ENCODE measurements around the gene RAB8B.

The RAB8B gene

GRCh38 chr15:63160638-63161037 is 28.8 kb upstream of the RAB8B start:
- DNase-seq = no peak
- no peak for TF ChIP-seq CTCF (IDR thresholded peaks at IDR 0.05)
- H3K9me3 Mint-ChIP-seq = no peaks in the 10 kb centered on the region
- H3K4me3 Mint-ChIP-seq = no peak overlapping the region
- peaks cover 28% of the 10 kb centered on the region for H3K4me1 Mint-ChIP-seq
- peak overlapping the region; percentile 50 for H3K27ac Mint-ChIP-seq
- H3K27me3 Mint-ChIP-seq (ENCODE audit: low read depth, poor library complexity) = no peaks in the 10 kb centered on the region
- peaks cover 6% of the 10 kb centered on the region for H3K36me3 Mint-ChIP-seq (ENCODE audit: low read depth)

GRCh38 chr15:63163217-63163616 is 26.2 kb upstream of the RAB8B start:
- TF ChIP-seq CTCF (IDR thresholded peaks at IDR 0.05) = no peak
- Mint-ChIP-seq H3K4me1 (peaks cover 18% of the 10 kb centered on the region), H3K36me3 (ENCODE audit: low read depth) (peaks cover 6% of the 10 kb centered on the region), H3K27ac (no peak overlapping the region), H3K27me3 (ENCODE audit: low read depth, poor library complexity) (no peaks in the 10 kb centered on the region), H3K9me3 (no peaks in the 10 kb centered on the region), H3K4me3 (no peak overlapping the region)
- DNase-seq = no peak

GRCh38 chr15:63165166-63165859 is 24.1 kb upstream of the RAB8B start:
- Mint-ChIP-seq H3K4me3 (no peak overlapping the region), H3K27me3 (ENCODE audit: low read depth, poor library complexity) (no peaks in the 10 kb centered on the region), H3K27ac (no peak overlapping the region), H3K4me1 (peaks cover 18% of the 10 kb centered on the region), H3K9me3 (no peaks in the 10 kb centered on the region), H3K36me3 (ENCODE audit: low read depth) (no peaks in the 10 kb centered on the region)
- no peak for TF ChIP-seq CTCF (IDR thresholded peaks at IDR 0.05)
- no peak for DNase-seq

GRCh38 chr15:63166219-63166618 is 23.2 kb upstream of the RAB8B start:
- Mint-ChIP-seq H3K27me3 (ENCODE audit: low read depth, poor library complexity) (no peaks in the 10 kb centered on the region), H3K36me3 (ENCODE audit: low read depth) (no peaks in the 10 kb centered on the region), H3K4me1 (peaks cover 18% of the 10 kb centered on the region), H3K27ac (no peak overlapping the region), H3K4me3 (no peak overlapping the region), H3K9me3 (no peaks in the 10 kb centered on the region)
- TF ChIP-seq CTCF (IDR thresholded peaks at IDR 0.05) = no peak
- DNase-seq = no peak

- no peak overlapping the region for H3K4me3 Mint-ChIP-seq
- H3K36me3 Mint-ChIP-seq (ENCODE audit: low read depth) = no peaks in the 10 kb centered on the region
- no peak overlapping the region for H3K27ac Mint-ChIP-seq
- no peak for TF ChIP-seq CTCF (IDR thresholded peaks at IDR 0.05)
- no peak for DNase-seq
- H3K9me3 Mint-ChIP-seq = no peaks in the 10 kb centered on the region
- no peaks in the 10 kb centered on the region for H3K27me3 Mint-ChIP-seq (ENCODE audit: low read depth, poor library complexity)
- H3K4me1 Mint-ChIP-seq = peaks cover 10% of the 10 kb centered on the region
Observed at GRCh38 chr15:63169788-63170187, 19.6 kb upstream of the RAB8B start.

GRCh38 chr15:63172376-63172775 is 17.0 kb upstream of the RAB8B start:
- no peak for TF ChIP-seq CTCF (IDR thresholded peaks at IDR 0.05)
- Mint-ChIP-seq H3K9me3 (no peaks in the 10 kb centered on the region), H3K27ac (no peak overlapping the region), H3K4me1 (peaks cover 10% of the 10 kb centered on the region), H3K4me3 (no peak overlapping the region), H3K27me3 (ENCODE audit: low read depth, poor library complexity) (no peaks in the 10 kb centered on the region), H3K36me3 (ENCODE audit: low read depth) (no peaks in the 10 kb centered on the region)
- no peak for DNase-seq
